Thymus (tissue), 11 donors: ENCODE data around the gene TMEM184B. TPM values are rescaled to one million over a fixed set of nuclear protein-coding genes. Genes with fewer than 3 reads are reported as not detected.
"Not testable (repeated sequence)": the region's sequence is repeated elsewhere in the genome, so short reads cannot be mapped to it uniquely, and the experiment has no call there.

Experiments used
- DNase-seq, 9 donors: peaks; one replicate each; pipeline ENCODE4 v3.0.0-alpha.2; 2013; ENCODE audit warnings: low spot score in 9 of 9, low read depth in 6 of 9, missing footprints in 1 of 9
- H3K27ac ChIP-seq, 2 donors: one replicate each; pipeline ENCODE4 v1.5.1; 2013; ENCODE audit warnings: control low read depth in 1 of 2, low read depth in 1 of 2, low read length in 1 of 2, mild to moderate bottlenecking in 1 of 2, moderate library complexity in 1 of 2
- H3K27me3 ChIP-seq, 2 donors: one replicate each; pipeline ENCODE4 v1.5.1; 2013; ENCODE audit warnings: low read length in 1 of 2; ENCODE audit not compliant: control insufficient read depth in 2 of 2, insufficient read depth in 1 of 2
- H3K36me3 ChIP-seq, 2 donors: one replicate each; pipeline ENCODE4 v1.5.1; 2013; ENCODE audit warnings: low read length in 1 of 2, mild to moderate bottlenecking in 1 of 2, moderate library complexity in 1 of 2; ENCODE audit not compliant: control insufficient read depth in 2 of 2, insufficient read depth in 2 of 2
- H3K4me1 ChIP-seq, 2 donors: one replicate each; pipeline ENCODE4 v1.5.1; 2013; ENCODE audit warnings: low read length in 2 of 2; ENCODE audit not compliant: control insufficient read depth in 2 of 2, insufficient read depth in 2 of 2
- H3K4me3 ChIP-seq, 2 donors: one replicate each; pipeline ENCODE4 v1.5.1; 2013; ENCODE audit warnings: low read length in 2 of 2, control low read depth in 1 of 2, mild to moderate bottlenecking in 1 of 2
- H3K9me3 ChIP-seq, 2 donors: one replicate each; pipeline ENCODE4 v1.5.1; 2013; ENCODE audit warnings: low read length in 1 of 2, mild to moderate bottlenecking in 1 of 2; ENCODE audit not compliant: control insufficient read depth in 2 of 2, insufficient read depth in 1 of 2
- WGBS: extraction: QIAGEN DNeasy Blood & Tissue Kit; methylation state at CpG from one replicate; pipeline ENCODE4 v1.1.7; 2013; 5-methylcytosine and 5-hydroxymethylcytosine counted together
- polyA plus RNA-seq: library from polyadenylated mRNA; stranded (reverse); fragments of 200-250 nt; gene quantifications from one replicate; pipeline ENCODE4 v1.2.3, GENCODE V29; 2013
- total RNA-seq: library from RNA; stranded (reverse); fragments of 120-200 nt; gene quantifications from one replicate; pipeline ENCODE4 v1.2.4, GENCODE V29; 2013
- donor health status: healthy.

Gene TMEM184B
- total and polyA plus RNA-seq, 2 donors, result 2.7 to 11.2 TPM

- WGBS, result 9% methylated on average over 14 of the region's 14 CpGs
- Histone ChIP-seq H3K27me3 (no peaks in the 10 kb centered on the region), H3K27ac (peak overlapping the region; percentile 75 to 84), H3K4me1 (peaks cover 10 to 27% of the 10 kb centered on the region in 2 donors), H3K36me3 (peaks cover 0 to 4% of the 10 kb centered on the region in 2 donors), H3K9me3 (peaks cover 0 to 5% of the 10 kb centered on the region in 2 donors), H3K4me3 (peak overlapping the region; percentile 64 to 83)
- peak in 1 of 9 donors; percentile 47 for DNase-seq
Measured at GRCh38 chr22:38180841-38181452, 91.9 kb downstream of the TMEM184B start.

GRCh38 chr22:38178605-38178937 is 94.2 kb downstream of the TMEM184B start:
- WGBS, result 97% methylated on average over 7 of the region's 7 CpGs
- H3K27ac ChIP-seq, H3K9me3 ChIP-seq, DNase-seq, H3K27me3 ChIP-seq, H3K36me3 ChIP-seq, H3K4me3 ChIP-seq: not testable (repeated sequence)
- H3K4me1 ChIP-seq, result peaks cover 10 to 32% of the 10 kb centered on the region in 2 donors

DNA sequence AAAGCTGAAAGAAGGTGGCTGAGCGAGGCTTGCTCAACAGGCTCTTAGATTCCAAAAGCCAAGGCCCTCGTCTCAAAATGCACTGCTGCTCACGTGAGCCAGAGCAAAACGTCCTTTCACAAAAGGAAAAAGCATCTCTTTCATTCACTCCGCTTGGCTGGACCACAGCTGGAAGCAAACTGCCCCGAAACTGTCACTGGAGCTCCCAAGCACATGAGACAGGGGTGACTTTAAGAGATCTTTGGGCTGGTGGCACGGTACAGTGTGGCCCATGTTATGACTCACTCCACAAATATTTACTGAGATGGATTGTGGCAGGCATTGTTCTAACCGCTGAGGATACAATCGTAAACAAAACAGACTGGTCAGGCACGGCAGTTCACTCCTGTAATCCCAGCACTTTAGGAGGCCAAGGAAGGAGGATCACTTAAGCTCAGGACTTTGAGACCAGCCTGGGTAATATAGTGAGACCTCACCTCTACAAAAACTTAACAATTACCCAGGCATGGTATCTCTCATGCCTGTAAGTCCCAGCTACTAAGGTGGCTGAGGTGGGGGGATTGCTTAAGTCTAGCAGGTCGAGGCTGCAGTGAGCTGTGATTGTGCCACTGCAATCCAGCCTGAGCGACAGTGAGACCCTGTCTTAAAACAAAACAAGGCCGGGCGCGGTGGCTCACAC is 94.7 kb downstream of the TMEM184B start:
- Histone ChIP-seq H3K36me3 (peaks cover 0 to 5% of the 10 kb centered on the region in 2 donors), H3K4me3 (no peak overlapping the region), H3K27ac (peak overlapping the region in 1 of 2 donors; percentile 57), H3K4me1 (peaks cover 10 to 32% of the 10 kb centered on the region in 2 donors), H3K9me3 (peaks cover 0 to 5% of the 10 kb centered on the region in 2 donors), H3K27me3 (no peaks in the 10 kb centered on the region)
- WGBS, result 90% methylated on average over 15 of the region's 15 CpGs
- no peak for DNase-seq

- H3K9me3 ChIP-seq, DNase-seq, H3K36me3 ChIP-seq, H3K4me3 ChIP-seq, H3K27me3 ChIP-seq: not testable (repeated sequence)
- Histone ChIP-seq H3K4me1 (peaks cover 10 to 34% of the 10 kb centered on the region in 2 donors), H3K27ac (peak overlapping the region in 1 of 2 donors; percentile 57)
- WGBS, result 98% methylated on average over 9 of the region's 9 CpGs
Measured at GRCh38 chr22:38177571-38177925, 95.3 kb downstream of the TMEM184B start.

- no peak overlapping the region for H3K4me3 ChIP-seq
- WGBS, result 99% methylated on average over 4 of the region's 4 CpGs
- H3K27me3 ChIP-seq, result no peaks in the 10 kb centered on the region
- DNase-seq, result no peak
- peaks cover 10 to 37% of the 10 kb centered on the region in 2 donors for H3K4me1 ChIP-seq
- H3K36me3 ChIP-seq, result peaks cover 0 to 7% of the 10 kb centered on the region in 2 donors
- H3K27ac ChIP-seq, result peak overlapping the region in 1 of 2 donors; percentile 33
- peaks cover 0 to 5% of the 10 kb centered on the region in 2 donors for H3K9me3 ChIP-seq
Measured at GRCh38 chr22:38177044-38177443, 95.8 kb downstream of the TMEM184B start.

DNA sequence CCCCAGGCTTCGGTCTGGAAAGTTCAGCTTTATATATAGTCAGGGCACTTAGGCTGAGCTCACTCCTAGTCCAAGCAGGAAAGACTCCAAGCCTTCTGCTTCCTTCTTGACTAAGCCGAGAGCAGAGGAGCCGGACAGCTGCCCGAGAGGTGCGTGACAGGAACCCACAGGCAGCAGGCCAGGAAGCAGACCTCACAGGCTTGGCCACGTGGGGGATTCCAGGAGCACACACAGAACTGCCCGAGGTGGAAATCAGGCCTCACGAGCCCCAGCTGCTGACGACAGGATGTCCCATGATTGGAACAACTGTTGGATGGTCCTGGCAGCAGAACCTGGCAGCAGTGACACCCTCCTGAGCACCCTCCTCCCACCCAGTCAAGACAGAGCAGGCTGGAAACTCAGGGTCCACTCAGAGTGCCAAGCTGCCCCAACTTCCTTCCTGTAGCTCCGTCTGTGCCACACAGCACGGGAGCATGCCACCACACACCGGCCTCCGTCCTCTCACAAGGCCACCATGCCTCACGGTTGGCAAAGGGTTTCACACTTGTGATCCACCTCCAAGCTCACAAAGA is 96.6 kb downstream of the TMEM184B start:
- no peak overlapping the region for H3K4me3 ChIP-seq
- H3K4me1 ChIP-seq, result peaks cover 10 to 35% of the 10 kb centered on the region in 2 donors
- H3K27ac ChIP-seq, result peak overlapping the region in 1 of 2 donors; percentile 11
- WGBS, result 43% methylated on average over 14 of the region's 14 CpGs
- H3K36me3 ChIP-seq, result peaks cover 0 to 7% of the 10 kb centered on the region in 2 donors
- peaks cover 0 to 5% of the 10 kb centered on the region in 2 donors for H3K9me3 ChIP-seq
- no peaks in the 10 kb centered on the region for H3K27me3 ChIP-seq
- DNase-seq, result peak in 1 of 9 donors; percentile 16

DNA sequence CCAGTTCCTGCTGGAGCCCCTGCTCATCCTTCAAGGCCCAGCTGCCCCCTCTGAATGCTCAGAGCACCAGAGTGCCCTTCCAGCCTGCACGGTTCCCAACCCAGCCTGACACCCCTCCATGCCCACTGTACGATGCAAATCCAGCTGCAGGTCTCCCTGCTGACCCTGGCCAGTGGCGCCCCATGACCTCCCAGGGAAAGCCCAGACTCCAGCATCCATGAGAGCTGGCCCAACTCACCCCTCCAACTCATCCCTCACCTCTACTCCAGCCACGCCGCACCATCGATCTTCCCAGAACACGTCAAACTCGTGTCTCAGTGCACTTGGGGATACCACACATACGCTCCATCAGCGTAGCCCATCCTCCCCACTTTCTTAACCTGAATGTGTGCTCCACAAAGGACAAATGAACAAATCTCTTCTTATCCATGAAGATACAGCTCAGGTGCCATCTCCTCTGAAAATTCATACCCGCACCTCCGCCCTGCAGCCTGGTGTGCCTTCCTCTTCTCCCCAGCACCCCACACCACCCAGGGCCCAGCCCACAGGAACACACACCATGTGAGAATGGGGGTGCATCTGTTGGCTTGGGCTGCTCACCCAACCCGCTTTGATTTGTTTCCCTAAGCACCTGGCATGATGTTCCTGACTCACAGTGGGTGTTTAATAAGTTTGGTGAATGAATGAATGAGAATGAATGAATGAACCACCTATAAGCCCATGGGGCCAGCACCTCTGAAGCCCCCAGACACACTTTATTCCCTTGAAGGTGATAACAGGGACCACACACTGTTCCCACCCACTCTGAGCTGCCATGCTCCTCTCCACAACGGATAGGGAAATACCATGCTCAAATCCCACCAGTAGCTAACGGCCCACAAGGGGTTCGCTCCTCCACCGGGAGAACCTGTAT is 97.3 kb downstream of the TMEM184B start:
- peak overlapping the region in 1 of 2 donors; percentile 11 for H3K27ac ChIP-seq
- no peaks in the 10 kb centered on the region for H3K27me3 ChIP-seq
- peaks cover 5 to 27% of the 10 kb centered on the region in 2 donors for H3K4me1 ChIP-seq
- peaks cover 0 to 7% of the 10 kb centered on the region in 2 donors for H3K36me3 ChIP-seq
- 96% methylated on average over 17 of the region's 17 CpGs for WGBS
- no peak for DNase-seq
- H3K4me3 ChIP-seq, result no peak overlapping the region
- H3K9me3 ChIP-seq, result peaks cover 0 to 5% of the 10 kb centered on the region in 2 donors

GRCh38 chr22:38174626-38175025 is 98.2 kb downstream of the TMEM184B start:
- DNase-seq, result no peak

More at GRCh38 chr22:38174626-38175025, 98.2 kb downstream of the TMEM184B start:
- H3K36me3 ChIP-seq, result peaks cover 0 to 7% of the 10 kb centered on the region in 2 donors
- H3K4me1 ChIP-seq, result peaks cover 3 to 23% of the 10 kb centered on the region in 2 donors
- no peak overlapping the region for H3K27ac ChIP-seq
- H3K4me3 ChIP-seq, result no peak overlapping the region
- no peaks in the 10 kb centered on the region for H3K27me3 ChIP-seq
- WGBS, result 91% methylated on average over 14 of the region's 14 CpGs
- peaks cover 0 to 5% of the 10 kb centered on the region in 2 donors for H3K9me3 ChIP-seq
